GM12875 (cell line): ENCODE data around the gene ARHGEF7.

Experiments
- H3K4me3 ChIP-seq: one replicate; pipeline ENCODE4 v1.5.1; 2011; ENCODE audit warnings: low read depth, low read length, control low read depth
- TF ChIP-seq, protein P1 (sequence below): IDR thresholded peaks from 2 replicates; pipeline ENCODE4 v1.5.1; 2011; ENCODE audit warnings: low read depth, mild to moderate bottlenecking, control low read depth, inconsistent platforms, low read length, moderate library complexity, borderline replicate concordance; ENCODE audit not compliant: insufficient read depth

The ARHGEF7 gene

DNA sequence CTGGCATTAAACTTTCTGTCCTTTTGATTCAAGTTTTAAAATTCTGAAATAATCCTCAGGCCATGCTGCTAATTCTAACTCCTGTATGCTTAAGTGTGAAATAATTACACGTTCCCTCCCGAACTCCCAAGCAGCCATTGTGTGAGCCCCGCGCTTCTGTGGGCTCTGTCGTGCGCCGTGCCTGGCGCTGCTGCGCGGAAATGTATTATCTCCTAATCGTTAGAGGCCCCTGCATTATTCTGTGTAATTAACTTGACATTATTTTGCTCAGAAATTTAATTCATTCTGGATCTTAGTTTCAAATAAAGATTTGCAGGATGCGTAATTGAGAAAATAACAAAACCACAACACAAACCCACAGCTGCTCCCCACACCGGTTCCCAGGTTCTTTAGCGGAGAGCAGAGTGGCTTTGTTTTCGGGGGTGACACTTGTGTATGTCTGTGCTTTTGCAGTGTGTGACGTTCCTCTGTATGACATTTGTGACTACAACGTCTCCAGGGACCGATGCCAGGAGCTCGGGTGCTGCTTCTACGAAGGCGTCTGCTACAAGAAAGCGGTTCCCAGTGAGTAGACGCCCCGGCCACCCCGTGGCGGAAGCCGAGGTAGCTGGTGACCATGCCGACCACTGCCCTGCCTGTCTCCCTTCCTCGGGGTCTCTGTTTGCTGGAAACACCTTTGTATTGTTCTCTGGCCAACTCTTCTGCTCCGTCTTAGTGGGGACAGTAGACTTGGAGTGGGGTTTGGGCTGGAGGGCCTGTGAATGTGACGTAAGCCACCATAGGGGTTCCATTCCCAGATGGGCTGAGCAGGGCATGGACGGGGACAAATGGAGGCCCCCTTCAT is 212.8 kb downstream of the ARHGEF7 start:
- no peak overlapping the region for H3K4me3 ChIP-seq
- TF ChIP-seq, protein P1, sequence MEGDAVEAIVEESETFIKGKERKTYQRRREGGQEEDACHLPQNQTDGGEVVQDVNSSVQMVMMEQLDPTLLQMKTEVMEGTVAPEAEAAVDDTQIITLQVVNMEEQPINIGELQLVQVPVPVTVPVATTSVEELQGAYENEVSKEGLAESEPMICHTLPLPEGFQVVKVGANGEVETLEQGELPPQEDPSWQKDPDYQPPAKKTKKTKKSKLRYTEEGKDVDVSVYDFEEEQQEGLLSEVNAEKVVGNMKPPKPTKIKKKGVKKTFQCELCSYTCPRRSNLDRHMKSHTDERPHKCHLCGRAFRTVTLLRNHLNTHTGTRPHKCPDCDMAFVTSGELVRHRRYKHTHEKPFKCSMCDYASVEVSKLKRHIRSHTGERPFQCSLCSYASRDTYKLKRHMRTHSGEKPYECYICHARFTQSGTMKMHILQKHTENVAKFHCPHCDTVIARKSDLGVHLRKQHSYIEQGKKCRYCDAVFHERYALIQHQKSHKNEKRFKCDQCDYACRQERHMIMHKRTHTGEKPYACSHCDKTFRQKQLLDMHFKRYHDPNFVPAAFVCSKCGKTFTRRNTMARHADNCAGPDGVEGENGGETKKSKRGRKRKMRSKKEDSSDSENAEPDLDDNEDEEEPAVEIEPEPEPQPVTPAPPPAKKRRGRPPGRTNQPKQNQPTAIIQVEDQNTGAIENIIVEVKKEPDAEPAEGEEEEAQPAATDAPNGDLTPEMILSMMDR = no peak

DNA sequence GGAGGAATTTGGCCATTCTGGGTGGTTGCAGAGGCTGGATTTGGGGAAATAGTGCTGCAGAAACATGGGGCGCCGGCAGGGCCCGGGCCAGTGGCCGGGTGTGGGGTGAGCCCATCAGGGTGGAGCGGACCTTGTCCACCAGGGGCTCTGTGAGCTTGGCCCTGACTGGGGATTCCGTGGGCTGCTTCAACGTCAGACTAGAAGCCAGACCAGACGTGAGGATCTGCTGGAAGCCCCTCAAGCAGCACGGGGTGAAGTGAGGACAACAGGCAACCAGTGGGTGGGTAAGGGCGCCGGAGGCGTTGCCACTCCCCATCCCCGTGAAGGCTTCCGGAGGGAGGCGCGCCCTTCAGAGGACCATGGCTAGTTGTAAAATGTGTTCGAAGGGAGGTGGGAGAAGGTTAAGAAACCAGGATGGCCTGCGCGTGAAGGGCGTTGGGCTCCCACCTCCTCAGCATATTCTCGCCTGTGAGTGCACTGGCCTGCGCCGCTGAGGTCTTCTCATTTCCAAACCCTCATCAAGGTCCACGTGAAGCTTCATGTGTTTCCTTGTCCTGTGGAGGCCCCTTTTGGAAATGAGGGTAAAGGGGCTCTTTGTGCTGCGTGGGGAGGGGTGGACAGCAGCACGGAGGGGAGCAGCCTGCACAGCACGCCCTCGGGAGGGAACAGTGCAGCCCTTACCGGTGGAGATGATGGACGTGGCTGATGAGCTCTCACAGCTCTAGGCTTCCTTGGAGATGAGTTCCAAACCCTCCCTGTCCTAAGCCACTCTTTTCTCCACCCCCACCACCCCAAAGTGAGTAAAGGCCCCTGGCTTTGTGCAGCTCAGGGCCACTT is 213.7 kb downstream of the ARHGEF7 start:
- H3K4me3 ChIP-seq = no peak overlapping the region
- TF ChIP-seq, protein P1 = no peak

DNA sequence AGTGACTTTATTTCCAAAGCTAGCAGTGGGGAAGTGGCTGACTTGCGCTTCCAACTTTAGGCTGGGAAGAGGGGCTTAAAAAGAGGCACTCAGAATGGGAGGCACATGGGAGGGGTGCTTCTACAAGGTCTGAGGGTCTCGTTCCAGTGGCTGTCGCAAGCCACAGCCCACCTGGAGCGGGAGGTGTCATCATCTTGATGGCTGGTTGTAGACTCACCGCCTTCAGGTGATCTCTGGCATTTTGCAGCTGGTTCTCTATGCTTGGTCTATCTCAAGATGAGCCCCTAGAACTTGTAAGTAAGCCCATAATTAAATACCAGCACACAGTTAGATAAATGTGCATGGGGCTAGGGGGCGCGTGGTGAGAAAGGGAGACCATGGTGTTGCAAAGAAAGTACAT is 214.5 kb downstream of the ARHGEF7 start:
- H3K4me3 ChIP-seq = no peak overlapping the region
- TF ChIP-seq, protein P1 = no peak

DNA sequence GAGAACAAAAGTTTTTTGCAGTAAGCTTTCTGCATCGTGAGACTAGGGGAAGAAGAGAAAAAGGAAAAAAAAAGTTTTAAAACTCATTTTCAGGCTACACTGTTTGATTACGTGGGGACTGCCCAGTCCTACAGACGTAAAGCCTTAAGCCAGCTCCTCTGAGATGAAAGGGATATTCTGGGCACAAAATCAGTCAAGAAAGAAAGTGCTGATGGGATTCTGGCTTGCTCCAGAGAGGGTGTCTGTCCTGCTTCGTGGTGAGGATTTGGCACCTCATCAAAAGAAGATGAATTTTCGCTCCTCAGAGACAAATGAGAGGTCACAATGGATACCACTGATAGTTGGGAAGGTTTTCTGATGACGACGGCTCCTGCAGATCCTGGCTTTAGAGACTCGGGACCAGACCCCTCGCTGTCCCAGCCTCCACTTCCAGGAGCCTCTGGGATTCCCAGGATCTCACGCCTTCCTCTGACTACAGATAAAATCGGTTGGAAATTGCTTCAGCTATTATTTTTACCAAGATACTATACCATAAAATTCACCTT is 215.0 kb downstream of the ARHGEF7 start:
- TF ChIP-seq, protein P1 = no peak
- no peak overlapping the region for H3K4me3 ChIP-seq

DNA sequence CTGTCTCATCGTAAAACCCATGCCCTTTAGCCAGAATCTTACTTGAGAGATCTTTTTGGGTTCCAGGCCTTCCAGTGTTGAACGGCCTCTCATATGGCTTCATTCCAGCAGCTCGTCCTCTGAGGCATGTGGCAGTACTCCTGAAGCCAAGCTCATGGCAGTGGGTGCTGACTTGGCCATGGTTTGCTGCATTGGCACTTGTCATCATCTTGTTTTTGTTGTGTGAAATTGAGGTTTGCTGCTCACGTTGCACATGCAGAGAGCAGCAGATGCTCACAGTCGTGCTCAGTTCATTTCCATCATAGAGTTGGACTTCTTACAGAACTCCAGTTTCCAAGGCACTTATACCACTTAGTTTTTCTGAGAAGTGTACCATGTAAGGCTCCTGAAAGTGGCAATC is 220.2 kb downstream of the ARHGEF7 start:
- H3K4me3 ChIP-seq = no peak overlapping the region
- TF ChIP-seq, protein P1 = no peak

DNA sequence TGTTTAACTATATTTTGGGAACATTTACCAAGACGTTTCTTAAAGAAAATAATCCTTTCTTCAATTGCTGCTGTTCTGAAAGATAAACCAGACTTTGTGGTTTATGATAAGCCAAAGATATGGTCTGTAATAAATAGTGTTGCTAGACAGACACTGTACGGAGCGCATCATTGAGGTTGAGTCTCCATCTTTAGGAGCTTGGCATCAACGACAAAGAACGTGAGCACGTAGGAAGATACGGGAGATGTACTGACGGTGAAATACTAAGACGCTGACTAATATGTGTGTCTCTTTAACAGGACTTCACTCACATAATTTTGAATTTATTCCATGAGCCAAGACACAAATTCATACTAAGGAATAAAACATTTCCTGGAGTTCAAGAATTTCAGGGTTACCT is 221.6 kb downstream of the ARHGEF7 start:
- TF ChIP-seq, protein P1 = no peak
- no peak overlapping the region for H3K4me3 ChIP-seq
